ENCODE measurements around the gene IFI44. TPM values are rescaled to one million over a fixed set of nuclear protein-coding genes. Genes with fewer than 3 reads are reported as not detected.

IFI44 gene
- total and polyA plus RNA-seq, 9 of the 15 experiments (the other 6 are each of a cell fraction or from before 2014, with no cell fraction given), result 0.11 TPM; not detected in 8

- ChIA-PET CTCF (ENCODE audit: low intra/inter-chr PET ratio) (no interaction called here), POLR2A (no interaction called here)
- Histone ChIP-seq H3K4me3 (no peak overlapping the region), H3K4me2 (ENCODE audit: insufficient read depth, low read length) (no peak overlapping the region), H2AFZ (ENCODE audit: low read depth, low read length) (no peak overlapping the region), H3K79me2 (ENCODE audit: control insufficient read depth, insufficient read depth, low read length) (no peaks in the 10 kb centered on the region), H3K4me1 (replicated peaks in 1 of 2; ENCODE audit: control insufficient read depth in 2 of 2, insufficient read depth in 2 of 2, low read length in 2 of 2) (no peaks in the 10 kb centered on the region), H3K9ac (ENCODE audit: insufficient read depth in 1 of 2, low read depth in 2 of 2, low read length in 2 of 2) (no peak overlapping the region), H3K36me3 (ENCODE audit: control insufficient read depth, insufficient read depth, low read length) (no peaks in the 10 kb centered on the region), H3K27me3 (ENCODE audit: control insufficient read depth in 2 of 2, insufficient read depth in 2 of 2, low read length in 2 of 2) (no peaks in the 10 kb centered on the region), H3K9me1 (ENCODE audit: control insufficient read depth, insufficient read depth, low read length) (no peaks in the 10 kb centered on the region), H3K27ac (ENCODE audit: extremely low read depth, low read depth, low read length) (no peak overlapping the region), H3K9me3 (replicated peaks; ENCODE audit: control insufficient read depth, insufficient read depth, low read depth, low read length) (no peaks in the 10 kb centered on the region), H4K20me1 (replicated peaks; ENCODE audit: control insufficient read depth, insufficient read depth, low read length) (no peaks in the 10 kb centered on the region)
- ATAC-seq, result no peak
- no peak for FAIRE-seq
- 0% methylated on average over 6 of the region's 6 CpGs for WGBS (ENCODE audit: insufficient coverage, low coverage, missing lambda C conversion rate)
- in situ Hi-C loops (cut with MboI) (loop anchor here (25.0 kb wide), 1 partner anchor 529 kb away; no protein-coding TSS in a partner anchor), intact Hi-C loops (cut with micrococcal nuclease) (no loop called here)
- DNase-seq (ENCODE audit: extremely low read depth in 1 of 4, low spot score in 3 of 4), result no peak
- no TSS peak for BruUV-seq (replicated peaks)
- TF ChIP-seq NFIX (CRISPR knock-in tag; IDR thresholded peaks at IDR 0.05; ENCODE audit: low read depth), result no peak
- no peak for TF ChIP-seq KLF13 (tag; IDR thresholded peaks at IDR 0.05; ENCODE audit: borderline replicate concordance, low read depth)
- TF ChIP-seq ZNF224 (CRISPR knock-in tag; IDR thresholded peaks at IDR 0.05), result no peak
- TF ChIP-seq CHD1 (IDR thresholded peaks at IDR 0.05; ENCODE audit: low read length), result no peak
- no peak for TF ChIP-seq ZNF449 (CRISPR knock-in tag; IDR thresholded peaks at IDR 0.05)
- no peak for TF ChIP-seq PRMT5 (CRISPR knock-in tag; IDR thresholded peaks at IDR 0.05)
- TF ChIP-seq ZNF143 (CRISPR knock-in tag; IDR thresholded peaks at IDR 0.05), result no peak
- no peak for TF ChIP-seq HMGXB4 (CRISPR knock-in tag; IDR thresholded peaks at IDR 0.05)
- TF ChIP-seq FOXA3 (CRISPR knock-in tag; conservative IDR thresholded peaks at IDR 0.05 in 1 of 2, IDR thresholded peaks at IDR 0.05 in 1 of 2), result no peak
- no peak for TF ChIP-seq PREB (CRISPR knock-in tag; IDR thresholded peaks at IDR 0.05)
- no peak for TF ChIP-seq ZNF707 (CRISPR knock-in tag; conservative IDR thresholded peaks at IDR 0.05)
- TF ChIP-seq PHF8 (IDR thresholded peaks at IDR 0.05; ENCODE audit: borderline replicate concordance, low read length), result no peak
Measured at GRCh38 chr1:78665809-78666208, 16.2 kb downstream of the IFI44 start.

All from K562 (cell line).